Posterior vena cava (tissue), 2 donors: Measurements from ENCODE around the gene CELF4. TPM values are rescaled to one million over a fixed set of nuclear protein-coding genes. Genes with fewer than 3 reads are reported as not detected.

Experiments used
- DNase-seq: peaks from one replicate; pipeline ENCODE4 v3.0.0-alpha.2; 2020; ENCODE audit warnings: low spot score
- intact Hi-C, 2 donors: fragments of 100-400 bp; cut with DNase I; formaldehyde crosslinking; loops; one replicate each; pipeline versions ENCODE4 v1.14.1 to v1.14.2; 2022 to 2023
- total RNA-seq, 2 donors: library from RNA; stranded (reverse); fragmentation: NEBNext Ultra II Directional; extraction: Animal tissue kit (Norgen Biotek cat#: 25700); gene quantifications; one replicate each; pipeline ENCODE4 v1.2.1, GENCODE V29; 2021
- donor health status: DM: yes; HTN: yes; CAD: no.
- donor health status: DM: yes; HTN: yes; CAD: no.

The CELF4 gene
- total RNA-seq, 2 donors from 2014 or later = not detected

GRCh38 chr18:37458697-37459096 lies 106.9 kb downstream of the CELF4 start:
- intact Hi-C loops = no loop called here
- DNase-seq = no peak

- no peak for DNase-seq
- intact Hi-C loops = no loop called here
These were observed 107.8 kb downstream of the CELF4 start for GRCh38 chr18:37457753-37458152.

GRCh38 chr18:37457341-37457740 lies 108.3 kb downstream of the CELF4 start:
- DNase-seq = no peak
- intact Hi-C loops = no loop called here

- intact Hi-C loops = no loop called here
- DNase-seq = no peak
These were observed 108.7 kb downstream of the CELF4 start for GRCh38 chr18:37456873-37457272.

- intact Hi-C loops = no loop called here
- no peak for DNase-seq
These were observed 109.2 kb downstream of the CELF4 start for GRCh38 chr18:37456395-37456794.

GRCh38 chr18:37453752-37454151 lies 111.8 kb downstream of the CELF4 start:
- intact Hi-C loops = no loop called here
- no peak for DNase-seq

- intact Hi-C loops = no loop called here
- no peak for DNase-seq
These were observed 112.8 kb downstream of the CELF4 start for GRCh38 chr18:37452682-37453385.

- DNase-seq = no peak
- intact Hi-C loops = no loop called here
These were observed 113.6 kb downstream of the CELF4 start for GRCh38 chr18:37452015-37452414.

GRCh38 chr18:37451239-37451825 lies 114.3 kb downstream of the CELF4 start:
- intact Hi-C loops = no loop called here
- no peak for DNase-seq

GRCh38 chr18:37450434-37451132 lies 115.0 kb downstream of the CELF4 start:
- intact Hi-C loops = no loop called here

GRCh38 chr18:37449618-37450017 lies 116.0 kb downstream of the CELF4 start:
- no peak for DNase-seq
- intact Hi-C loops = no loop called here

More at GRCh38 chr18:37450434-37451132, 115.0 kb downstream of the CELF4 start:
- no peak for DNase-seq

GRCh38 chr18:37448946-37449345 lies 116.7 kb downstream of the CELF4 start:
- no peak for DNase-seq
- intact Hi-C loops = no loop called here

GRCh38 chr18:37447962-37448888 lies 117.4 kb downstream of the CELF4 start:
- intact Hi-C loops = no loop called here
- no peak for DNase-seq

- intact Hi-C loops = no loop called here
- DNase-seq = no peak
These were observed 119.8 kb downstream of the CELF4 start for GRCh38 chr18:37445836-37446235.

GRCh38 chr18:37445368-37445767 lies 120.2 kb downstream of the CELF4 start:
- DNase-seq = no peak
- intact Hi-C loops = no loop called here

GRCh38 chr18:37443325-37444055 lies 122.1 kb downstream of the CELF4 start:
- DNase-seq = no peak
- intact Hi-C loops = loop anchor here in 1 of 2 donors (5.0 kb wide), 1 partner anchor 99 kb away; no protein-coding TSS in a partner anchor

GRCh38 chr18:37442477-37442876 lies 123.1 kb downstream of the CELF4 start:
- intact Hi-C loops = loop anchor here in 1 of 2 donors (5.0 kb wide), 1 partner anchor 100 kb away; no protein-coding TSS in a partner anchor
- DNase-seq = no peak

- no peak for DNase-seq
- intact Hi-C loops = loop anchor here in 1 of 2 donors (5.0 kb wide), 1 partner anchor 100 kb away; no protein-coding TSS in a partner anchor
These were observed 123.8 kb downstream of the CELF4 start for GRCh38 chr18:37441821-37442220.

- no peak for DNase-seq
- intact Hi-C loops = loop anchor here in 1 of 2 donors (5.0 kb wide), 1 partner anchor 102 kb away; no protein-coding TSS in a partner anchor
These were observed 125.4 kb downstream of the CELF4 start for GRCh38 chr18:37440206-37440605.
